ENCODE measurements around the gene UPF3A. TPM values are rescaled to one million over a fixed set of nuclear protein-coding genes. Genes with fewer than 3 reads are reported as not detected.
A peak's percentile ranks its signal among the peaks of the same experiment; 100 is the strongest.
"Not testable (repeated sequence)": the region's sequence is repeated elsewhere in the genome, so short reads cannot be mapped to it uniquely, and the experiment has no call there.

Gene UPF3A
- total and polyA plus RNA-seq, 8 donors = 17.1 to 73.8 (median 26.9) TPM

DNA sequence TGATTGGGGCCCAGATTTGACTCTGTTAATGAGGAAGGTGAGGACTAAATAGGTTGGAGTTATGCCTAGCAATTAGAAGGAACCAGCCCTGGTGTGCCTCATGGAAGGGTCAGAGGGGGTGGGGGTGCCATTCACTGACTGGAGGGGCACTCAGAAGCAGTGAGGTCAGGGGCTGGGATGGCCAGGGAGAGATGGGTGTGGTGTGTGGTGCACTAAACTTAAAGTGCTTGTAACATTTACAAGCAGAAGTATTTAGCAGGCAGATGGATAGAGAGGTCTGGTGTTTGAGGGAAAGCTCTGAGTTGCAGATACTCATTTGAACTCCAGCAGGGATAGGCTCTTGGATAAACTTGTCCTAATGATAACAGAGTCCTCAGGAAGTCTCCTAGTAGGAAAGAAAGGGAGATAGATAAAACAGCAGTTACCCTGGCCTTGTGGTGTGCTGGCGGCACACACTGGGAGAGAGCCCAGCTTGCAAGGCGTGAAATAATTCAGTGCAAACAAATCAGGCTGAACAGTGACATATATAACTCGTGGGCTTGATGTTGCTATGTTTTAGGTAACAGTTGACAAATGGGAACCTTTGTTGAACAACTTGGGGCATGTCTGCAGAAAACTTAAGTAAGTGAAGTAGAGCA is 20.0 kb upstream of the UPF3A start:
- Histone ChIP-seq H3K9me3 (no peaks in the 10 kb centered on the region), H3K27me3 (no peaks in the 10 kb centered on the region), H3K36me3 (peaks cover 0 to 71% (median 0%) of the 10 kb centered on the region in 3 donors), H3K27ac (no peak overlapping the region), H3K4me1 (peaks cover 16 to 22% (median 18%) of the 10 kb centered on the region in 3 donors), H3K4me3 (no peak overlapping the region)
- ATAC-seq (peak; percentile 28 to 64 (median 56)), DNase-seq (peak in 1 of 6 donors; percentile 25), FAIRE-seq (no peak)
- TF ChIP-seq, protein P1, sequence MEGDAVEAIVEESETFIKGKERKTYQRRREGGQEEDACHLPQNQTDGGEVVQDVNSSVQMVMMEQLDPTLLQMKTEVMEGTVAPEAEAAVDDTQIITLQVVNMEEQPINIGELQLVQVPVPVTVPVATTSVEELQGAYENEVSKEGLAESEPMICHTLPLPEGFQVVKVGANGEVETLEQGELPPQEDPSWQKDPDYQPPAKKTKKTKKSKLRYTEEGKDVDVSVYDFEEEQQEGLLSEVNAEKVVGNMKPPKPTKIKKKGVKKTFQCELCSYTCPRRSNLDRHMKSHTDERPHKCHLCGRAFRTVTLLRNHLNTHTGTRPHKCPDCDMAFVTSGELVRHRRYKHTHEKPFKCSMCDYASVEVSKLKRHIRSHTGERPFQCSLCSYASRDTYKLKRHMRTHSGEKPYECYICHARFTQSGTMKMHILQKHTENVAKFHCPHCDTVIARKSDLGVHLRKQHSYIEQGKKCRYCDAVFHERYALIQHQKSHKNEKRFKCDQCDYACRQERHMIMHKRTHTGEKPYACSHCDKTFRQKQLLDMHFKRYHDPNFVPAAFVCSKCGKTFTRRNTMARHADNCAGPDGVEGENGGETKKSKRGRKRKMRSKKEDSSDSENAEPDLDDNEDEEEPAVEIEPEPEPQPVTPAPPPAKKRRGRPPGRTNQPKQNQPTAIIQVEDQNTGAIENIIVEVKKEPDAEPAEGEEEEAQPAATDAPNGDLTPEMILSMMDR (IDR thresholded peaks at IDR 0.05) = no peak
- intact Hi-C loops (cut with DNase I) = no loop called here
- 25 to 36% methylated on average over 3 of the region's 3 CpGs for WGBS, 2 donors

DNA sequence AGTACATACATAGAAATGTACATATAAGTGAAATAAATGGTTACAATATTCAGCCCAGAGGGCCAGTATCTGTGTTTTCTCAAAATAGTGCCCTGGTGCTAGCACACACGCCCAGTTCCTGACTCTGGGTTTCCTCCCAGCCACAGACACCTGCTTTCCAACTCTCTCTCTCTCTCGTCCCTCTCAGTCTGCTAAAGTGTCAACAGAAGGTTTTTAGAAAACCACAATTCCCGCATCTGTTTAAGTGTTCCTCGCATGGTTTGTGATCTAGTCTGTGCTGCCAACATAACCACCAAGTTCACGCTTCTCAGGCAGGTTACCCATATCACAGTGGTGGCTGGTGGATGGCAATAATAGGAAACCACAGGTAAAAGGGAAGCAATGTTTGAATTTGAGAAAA is 17.8 kb upstream of the UPF3A start:
- no peak overlapping the region for H3K27ac ChIP-seq
- H3K4me3 ChIP-seq = no peak overlapping the region
- H3K4me1 ChIP-seq = peaks cover 14 to 16% (median 16%) of the 10 kb centered on the region in 3 donors
- ATAC-seq (no peak), FAIRE-seq (no peak), DNase-seq (no peak)
- H3K36me3 ChIP-seq = peaks cover 0 to 79% (median 5%) of the 10 kb centered on the region in 3 donors
- intact Hi-C loops (cut with DNase I) = no loop called here
- H3K9me3 ChIP-seq = no peaks in the 10 kb centered on the region
- 81 to 92% methylated on average over 5 of the region's 5 CpGs for WGBS, 2 donors
- no peaks in the 10 kb centered on the region for H3K27me3 ChIP-seq
- TF ChIP-seq, protein P1 (IDR thresholded peaks at IDR 0.05) = no peak

DNA sequence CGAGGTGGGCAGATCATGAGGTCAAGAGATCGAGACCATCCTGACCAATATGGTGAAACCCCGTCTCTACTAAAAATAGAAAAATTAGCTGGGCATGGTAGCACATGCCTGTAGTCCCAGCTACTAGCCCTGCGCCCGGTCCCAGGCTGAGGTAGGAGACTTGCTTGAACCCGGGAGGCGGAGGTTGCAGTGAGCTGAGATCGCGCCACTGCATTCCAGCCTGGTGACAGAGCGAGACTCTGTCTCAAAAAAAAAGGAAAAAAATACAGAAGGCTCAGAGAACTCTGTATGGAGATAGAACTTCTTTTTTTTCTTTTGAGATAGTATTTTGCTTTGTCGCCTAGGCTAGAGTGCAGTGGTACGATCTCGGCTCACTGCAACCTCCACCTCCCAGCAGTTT is 17.1 kb upstream of the UPF3A start:
- H3K9me3 ChIP-seq; ATAC-seq; FAIRE-seq; H3K27ac ChIP-seq; intact Hi-C loops (cut with DNase I); DNase-seq; H3K27me3 ChIP-seq; H3K4me3 ChIP-seq; H3K4me1 ChIP-seq: not testable (repeated sequence)
- H3K36me3 ChIP-seq = peaks cover 0 to 84% (median 5%) of the 10 kb centered on the region in 3 donors
- WGBS, 2 donors = 96 to 99% methylated on average over 13 of the region's 13 CpGs

DNA sequence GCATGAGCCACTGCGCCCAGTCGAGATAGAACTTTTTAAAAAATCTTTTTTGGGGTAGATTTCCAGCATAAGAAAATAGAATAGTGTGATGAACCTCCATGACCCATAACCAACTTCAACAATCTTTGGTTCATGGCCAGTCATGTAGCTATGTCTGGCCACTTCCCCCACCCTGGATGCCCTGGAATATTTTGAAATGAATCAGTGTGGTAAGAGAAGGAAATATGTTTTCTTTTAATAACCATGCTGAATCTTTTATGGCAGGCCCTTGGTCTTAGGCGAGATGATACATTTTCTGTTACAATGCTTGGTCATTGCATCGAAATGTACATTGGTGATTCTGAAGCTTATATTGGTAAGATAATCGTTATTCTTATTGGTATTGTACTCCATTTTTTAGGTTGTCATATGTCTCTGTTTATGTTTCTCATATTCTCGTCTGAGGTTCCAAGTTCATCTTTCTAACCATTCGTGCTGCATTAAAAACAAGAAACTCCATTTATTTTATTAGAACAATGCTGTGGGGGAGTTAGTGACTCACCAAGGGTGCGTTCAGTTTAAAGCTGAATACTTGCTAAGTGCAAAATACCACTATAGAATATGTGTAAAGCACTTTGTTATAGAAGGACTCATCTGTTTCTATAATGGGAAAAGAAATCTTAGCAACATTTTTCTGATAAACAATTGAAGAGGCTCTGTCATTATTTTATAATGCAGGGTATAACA is 16.4 kb upstream of the UPF3A start:
- WGBS, 2 donors = 90 to 93% methylated on average over 8 of the region's 8 CpGs
- no peak for ATAC-seq
- Histone ChIP-seq H3K4me1 (peaks cover under 1 to 8% (median 2%) of the 10 kb centered on the region in 3 donors), H3K4me3 (no peak overlapping the region), H3K27ac (no peak overlapping the region), H3K36me3 (peaks cover 0 to 82% (median 5%) of the 10 kb centered on the region in 3 donors), H3K9me3 (no peaks in the 10 kb centered on the region), H3K27me3 (no peaks in the 10 kb centered on the region)
- no peak for DNase-seq
- FAIRE-seq = no peak
- TF ChIP-seq, protein P1 (IDR thresholded peaks at IDR 0.05) = no peak
- intact Hi-C loops (cut with DNase I) = no loop called here

DNA sequence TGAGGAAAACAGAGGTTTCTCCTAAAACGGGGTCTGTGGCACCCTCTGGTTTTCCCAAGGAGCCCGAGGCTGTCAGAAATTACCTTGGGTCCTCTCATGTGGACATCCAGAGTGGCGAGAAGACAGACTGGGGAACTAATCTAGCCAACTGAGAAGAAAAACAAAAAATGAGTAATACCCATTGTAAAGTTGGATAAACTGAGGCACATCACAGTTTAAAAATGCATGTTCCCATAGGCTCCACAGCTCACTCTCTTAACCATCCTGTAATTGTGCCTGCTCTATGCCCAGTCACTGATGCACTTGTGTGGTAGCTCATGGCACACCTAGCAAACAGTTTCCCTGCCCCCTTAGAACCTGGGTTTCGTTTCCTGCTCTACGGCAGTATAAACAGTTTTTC is 15.2 kb upstream of the UPF3A start:
- 94 to 95% methylated on average over 5 of the region's 5 CpGs for WGBS, 2 donors
- ATAC-seq = no peak
- Histone ChIP-seq H3K4me3 (no peak overlapping the region), H3K27ac (no peak overlapping the region), H3K4me1 (no peaks in the 10 kb centered on the region), H3K9me3 (no peaks in the 10 kb centered on the region), H3K27me3 (no peaks in the 10 kb centered on the region), H3K36me3 (peaks cover 0 to 77% (median 5%) of the 10 kb centered on the region in 3 donors)
- no peak for FAIRE-seq
- TF ChIP-seq, protein P1 (IDR thresholded peaks at IDR 0.05) = no peak
- intact Hi-C loops (cut with DNase I) = no loop called here
- DNase-seq = no peak

All from pancreas (tissue), 10 donors.